Osteoblast (primary cell): ENCODE data around the gene PLEKHG3. TPM values are rescaled to one million over a fixed set of nuclear protein-coding genes. Genes with fewer than 3 reads are reported as not detected.

Experiments used
- DNase-seq: peaks from one replicate; pipeline ENCODE4 v3.0.0; 2011; ENCODE audit warnings: low spot score, mixed read lengths; ENCODE audit not compliant: insufficient read length; ENCODE audit errors: missing footprints
- H2AFZ ChIP-seq: 2 replicates; pipeline ENCODE4 v1.6.0; 2011; ENCODE audit warnings: mild to moderate bottlenecking, low read length
- H3K27ac ChIP-seq: 2 replicates; pipeline ENCODE4 v1.5.1; 2011; ENCODE audit warnings: mild to moderate bottlenecking, low read depth, low read length, moderate library complexity
- H3K27me3 ChIP-seq: 2 replicates; pipeline ENCODE4 v1.6.0; 2012; ENCODE audit warnings: mild to moderate bottlenecking, control low read depth, inconsistent platforms, low read length, moderate library complexity; ENCODE audit not compliant: insufficient read depth
- H3K36me3 ChIP-seq: 2 replicates; pipeline ENCODE4 v1.5.1; 2011; ENCODE audit warnings: mild to moderate bottlenecking, low read length, control low read depth, moderate library complexity; ENCODE audit not compliant: insufficient read depth
- H3K4me1 ChIP-seq: 2 replicates; pipeline ENCODE4 v1.5.1; 2011; ENCODE audit warnings: mild to moderate bottlenecking, low read length, control low read depth, moderate library complexity; ENCODE audit not compliant: insufficient read depth
- H3K4me2 ChIP-seq: 2 replicates; pipeline ENCODE4 v1.6.0; 2011; ENCODE audit warnings: mild to moderate bottlenecking, low read length; ENCODE audit not compliant: insufficient read depth
- H3K4me3 ChIP-seq: fragments of 200-600 bp; sonication (generic); 3 replicates; pipeline ENCODE4 v1.5.1; 2012; ENCODE audit warnings: mild to moderate bottlenecking, low read length, inconsistent platforms; ENCODE audit not compliant: insufficient read depth
- H3K79me2 ChIP-seq: 2 replicates; pipeline ENCODE4 v1.6.0; 2012; ENCODE audit warnings: mild to moderate bottlenecking, low read length, control low read depth, inconsistent platforms; ENCODE audit not compliant: insufficient read depth
- H3K9me3 ChIP-seq: 2 replicates; pipeline ENCODE4 v1.5.1; 2011; ENCODE audit warnings: low read depth, low read length, control low read depth
- H4K20me1 ChIP-seq: 2 replicates; pipeline ENCODE4 v1.6.0; 2012; ENCODE audit warnings: mild to moderate bottlenecking, low read length, control low read depth; ENCODE audit not compliant: insufficient read depth
- total RNA-seq: library from RNA; depleted of rRNA; stranded (reverse); fragments of >200 nt; gene quantifications from 2 replicates; pipeline ENCODE4 v1.2.3, GENCODE V29; 2012
- TF ChIP-seq, protein P1 (sequence below): IDR thresholded peaks from 2 replicates; pipeline ENCODE4 v1.5.1; 2011; ENCODE audit warnings: mild to moderate bottlenecking, low read depth, low read length, moderate library complexity; ENCODE audit errors: extremely low read depth

The PLEKHG3 gene
- total RNA-seq, 1 donor: 5.4 TPM

DNA sequence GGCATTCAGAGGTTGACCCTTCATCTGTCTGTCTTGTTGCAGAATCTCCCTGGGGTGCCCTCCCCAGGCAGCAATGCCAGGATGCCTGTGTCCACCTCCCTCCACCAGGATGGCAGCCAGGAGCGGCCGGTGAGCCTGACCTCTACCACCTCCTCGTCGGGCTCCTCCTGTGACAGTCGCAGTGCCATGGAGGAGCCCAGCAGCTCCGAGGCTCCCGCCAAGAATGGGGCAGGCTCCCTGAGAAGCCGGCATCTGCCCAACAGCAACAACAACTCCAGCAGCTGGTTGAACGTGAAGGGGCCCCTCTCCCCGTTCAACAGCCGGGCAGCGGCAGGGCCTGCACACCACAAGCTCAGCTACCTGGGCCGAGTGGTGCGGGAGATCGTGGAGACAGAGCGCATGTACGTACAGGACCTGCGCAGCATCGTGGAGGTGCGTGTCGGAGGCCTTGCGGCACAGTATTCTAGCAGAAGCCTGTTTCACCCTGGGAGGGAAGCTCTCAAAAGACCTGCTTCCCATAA is 23.4 kb downstream of the PLEKHG3 start:
- DNase-seq: peak; percentile 68
- Histone ChIP-seq H3K36me3 (no peaks in the 10 kb centered on the region), H3K4me2 (no peak overlapping the region), H3K4me1 (peaks cover 22% of the 10 kb centered on the region), H3K27ac (no peak overlapping the region), H3K27me3 (no peaks in the 10 kb centered on the region), H3K4me3 (no peak overlapping the region), H4K20me1 (no peaks in the 10 kb centered on the region), H3K79me2 (no peaks in the 10 kb centered on the region), H2AFZ (no peak overlapping the region), H3K9me3 (no peaks in the 10 kb centered on the region)
- TF ChIP-seq, protein P1, sequence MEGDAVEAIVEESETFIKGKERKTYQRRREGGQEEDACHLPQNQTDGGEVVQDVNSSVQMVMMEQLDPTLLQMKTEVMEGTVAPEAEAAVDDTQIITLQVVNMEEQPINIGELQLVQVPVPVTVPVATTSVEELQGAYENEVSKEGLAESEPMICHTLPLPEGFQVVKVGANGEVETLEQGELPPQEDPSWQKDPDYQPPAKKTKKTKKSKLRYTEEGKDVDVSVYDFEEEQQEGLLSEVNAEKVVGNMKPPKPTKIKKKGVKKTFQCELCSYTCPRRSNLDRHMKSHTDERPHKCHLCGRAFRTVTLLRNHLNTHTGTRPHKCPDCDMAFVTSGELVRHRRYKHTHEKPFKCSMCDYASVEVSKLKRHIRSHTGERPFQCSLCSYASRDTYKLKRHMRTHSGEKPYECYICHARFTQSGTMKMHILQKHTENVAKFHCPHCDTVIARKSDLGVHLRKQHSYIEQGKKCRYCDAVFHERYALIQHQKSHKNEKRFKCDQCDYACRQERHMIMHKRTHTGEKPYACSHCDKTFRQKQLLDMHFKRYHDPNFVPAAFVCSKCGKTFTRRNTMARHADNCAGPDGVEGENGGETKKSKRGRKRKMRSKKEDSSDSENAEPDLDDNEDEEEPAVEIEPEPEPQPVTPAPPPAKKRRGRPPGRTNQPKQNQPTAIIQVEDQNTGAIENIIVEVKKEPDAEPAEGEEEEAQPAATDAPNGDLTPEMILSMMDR: no peak

DNA sequence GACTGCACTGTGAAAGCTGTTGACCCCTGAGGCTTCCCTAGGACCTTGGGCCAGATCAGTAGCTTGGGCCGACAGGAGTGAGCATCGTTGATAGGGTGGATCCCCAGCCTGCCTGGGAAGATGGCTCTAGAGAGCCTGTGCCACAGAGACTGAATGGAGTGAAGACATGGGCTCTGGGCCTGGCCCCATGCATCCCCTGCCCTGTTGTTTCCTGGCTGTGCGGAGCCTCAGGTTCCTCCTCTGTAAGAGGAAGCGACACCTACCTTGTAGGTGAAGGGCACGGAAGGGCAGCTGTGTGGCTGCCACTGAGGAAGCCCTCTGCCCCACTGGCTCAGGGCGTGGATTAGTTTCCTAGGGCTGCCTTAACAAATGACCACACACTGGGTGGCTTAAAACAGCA is 23.9 kb downstream of the PLEKHG3 start:
- Histone ChIP-seq H2AFZ (no peak overlapping the region), H3K9me3 (no peaks in the 10 kb centered on the region), H3K4me3 (no peak overlapping the region), H3K4me1 (peaks cover 17% of the 10 kb centered on the region), H4K20me1 (no peaks in the 10 kb centered on the region), H3K36me3 (no peaks in the 10 kb centered on the region), H3K79me2 (no peaks in the 10 kb centered on the region), H3K27me3 (no peaks in the 10 kb centered on the region), H3K4me2 (no peak overlapping the region), H3K27ac (no peak overlapping the region)
- DNase-seq: no peak
- TF ChIP-seq, protein P1: no peak

DNA sequence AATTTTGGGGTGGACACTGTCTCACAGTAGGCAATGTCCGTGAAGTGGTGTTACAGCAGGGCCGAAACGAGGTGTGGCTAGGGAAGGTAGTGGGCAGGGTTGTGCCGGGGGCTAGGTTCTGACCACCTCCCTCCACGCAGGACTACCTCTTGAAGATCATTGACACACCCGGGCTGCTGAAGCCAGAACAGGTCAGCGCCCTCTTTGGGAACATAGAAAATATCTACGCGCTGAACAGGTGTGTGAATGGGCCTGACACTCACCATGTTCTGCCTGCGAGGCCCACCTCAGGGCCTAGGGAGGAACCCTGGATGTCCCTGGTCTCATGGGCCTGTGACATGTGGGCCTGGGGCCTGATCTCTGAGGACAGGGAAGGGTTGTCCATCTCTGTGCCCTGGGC is 24.6 kb downstream of the PLEKHG3 start:
- Histone ChIP-seq H3K9me3 (no peaks in the 10 kb centered on the region), H3K4me1 (peaks cover 11% of the 10 kb centered on the region), H3K36me3 (no peaks in the 10 kb centered on the region), H3K4me2 (no peak overlapping the region), H4K20me1 (no peaks in the 10 kb centered on the region), H3K27ac (no peak overlapping the region), H2AFZ (no peak overlapping the region), H3K27me3 (no peaks in the 10 kb centered on the region), H3K79me2 (no peaks in the 10 kb centered on the region), H3K4me3 (no peak overlapping the region)
- DNase-seq: no peak
- TF ChIP-seq, protein P1: no peak

DNA sequence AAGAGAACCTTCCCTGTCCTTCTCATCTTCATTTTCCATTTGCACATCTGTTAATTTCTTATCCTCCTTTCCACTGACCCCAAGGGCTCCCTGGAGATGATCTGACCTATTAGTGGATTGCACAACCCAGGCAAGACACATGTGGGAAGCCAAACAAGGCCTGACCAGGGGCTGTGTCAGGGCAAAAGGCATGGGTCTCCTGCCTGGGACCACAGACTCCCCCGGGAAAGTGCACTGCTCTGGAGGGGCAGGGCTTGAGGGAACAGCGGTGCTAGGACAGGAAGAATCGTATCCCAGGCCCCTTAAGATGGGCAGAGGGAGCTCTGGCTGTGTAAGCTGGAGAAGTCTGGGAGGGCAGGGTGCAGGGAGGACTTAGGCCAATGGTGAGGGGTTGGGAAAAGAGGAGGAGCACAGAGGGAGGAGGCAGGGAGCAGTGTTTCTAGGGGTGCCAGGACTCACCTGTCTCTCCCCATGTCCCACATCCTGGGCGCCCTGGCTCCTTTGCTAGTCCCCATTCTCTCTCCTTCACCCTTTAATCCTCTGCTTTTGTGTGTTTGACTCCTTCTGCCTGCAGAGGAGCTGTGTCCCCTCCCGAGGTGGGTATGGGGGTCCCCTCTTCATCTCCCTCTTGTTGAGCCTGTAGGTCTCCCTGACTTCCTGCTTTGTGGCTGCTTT is 25.3 kb downstream of the PLEKHG3 start:
- no peak overlapping the region for H3K4me2 ChIP-seq
- no peak overlapping the region for H3K4me3 ChIP-seq
- H3K36me3 ChIP-seq: no peaks in the 10 kb centered on the region
- no peak overlapping the region for H3K27ac ChIP-seq
- H3K9me3 ChIP-seq: no peaks in the 10 kb centered on the region
- TF ChIP-seq, protein P1: no peak
- H3K79me2 ChIP-seq: no peaks in the 10 kb centered on the region
- no peaks in the 10 kb centered on the region for H3K27me3 ChIP-seq
- no peak overlapping the region for H2AFZ ChIP-seq
- peaks cover 7% of the 10 kb centered on the region for H3K4me1 ChIP-seq
- H4K20me1 ChIP-seq: no peaks in the 10 kb centered on the region
- DNase-seq: peak; percentile 75
